ENCODE results near the gene GBP2. TPM values are rescaled to one million over a fixed set of nuclear protein-coding genes. Genes with fewer than 3 reads are reported as not detected.

The GBP2 gene
- total RNA-seq, 4 donors from 2014 or later = 62.2 to 87.3 (median 72.5) TPM

GRCh38 chr1:89102021-89102420, 23.9 kb downstream of the GBP2 start:
- DNase-seq (ENCODE audit: low spot score in 2 of 2) = no peak
- no peak overlapping the region for H3K27ac ChIP-seq
- H3K9me3 ChIP-seq = peaks cover 2% of the 10 kb centered on the region
- H3K27me3 ChIP-seq = no peaks in the 10 kb centered on the region
- no peak overlapping the region for H3K4me3 ChIP-seq
- no peak for TF ChIP-seq EP300 (IDR thresholded peaks at IDR 0.05)
- H3K36me3 ChIP-seq = peaks cover 25% of the 10 kb centered on the region
- no peaks in the 10 kb centered on the region for H3K4me1 ChIP-seq

GRCh38 chr1:89100412-89100811, 25.5 kb downstream of the GBP2 start:
- no peak for TF ChIP-seq POLR2A (IDR thresholded peaks at IDR 0.05)
- TF ChIP-seq CTCF (IDR thresholded peaks at IDR 0.05) = no peak
- no peak for TF ChIP-seq EP300 (IDR thresholded peaks at IDR 0.05)
- no peak for TF ChIP-seq POLR2AphosphoS5 (IDR thresholded peaks at IDR 0.05)
- Histone ChIP-seq H3K36me3 (peaks cover 12% of the 10 kb centered on the region), H3K27ac (no peak overlapping the region), H3K27me3 (no peaks in the 10 kb centered on the region), H3K9me3 (peaks cover 2% of the 10 kb centered on the region), H3K4me1 (no peaks in the 10 kb centered on the region), H3K4me3 (no peak overlapping the region)
- no peak for DNase-seq (ENCODE audit: low spot score in 2 of 2)
- 85% methylated on average over 3 of the region's 3 CpGs for WGBS

- WGBS = 73% methylated on average over 3 of the region's 3 CpGs
- no peaks in the 10 kb centered on the region for H3K9me3 ChIP-seq
- H3K27ac ChIP-seq = no peak overlapping the region
- DNase-seq (ENCODE audit: low spot score in 2 of 2) = no peak
- no peak for TF ChIP-seq CTCF (IDR thresholded peaks at IDR 0.05)
- no peak for TF ChIP-seq POLR2AphosphoS5 (IDR thresholded peaks at IDR 0.05)
- TF ChIP-seq POLR2A (IDR thresholded peaks at IDR 0.05) = no peak
- TF ChIP-seq EP300 (IDR thresholded peaks at IDR 0.05) = no peak
- no peaks in the 10 kb centered on the region for H3K27me3 ChIP-seq
- H3K36me3 ChIP-seq = no peaks in the 10 kb centered on the region
- no peak overlapping the region for H3K4me3 ChIP-seq
- H3K4me1 ChIP-seq = no peaks in the 10 kb centered on the region
These were observed 27.1 kb downstream of the GBP2 start for GRCh38 chr1:89098857-89099256.

- Histone ChIP-seq H3K27me3 (no peaks in the 10 kb centered on the region), H3K4me1 (no peaks in the 10 kb centered on the region), H3K4me3 (no peak overlapping the region), H3K27ac (no peak overlapping the region), H3K9me3 (no peaks in the 10 kb centered on the region), H3K36me3 (no peaks in the 10 kb centered on the region)
- TF ChIP-seq POLR2A (IDR thresholded peaks at IDR 0.05) (no peak), CTCF (IDR thresholded peaks at IDR 0.05) (no peak), EP300 (IDR thresholded peaks at IDR 0.05) (no peak), POLR2AphosphoS5 (IDR thresholded peaks at IDR 0.05) (no peak)
- WGBS = 95% methylated on average over 2 of the region's 2 CpGs
- no peak for DNase-seq (ENCODE audit: low spot score in 2 of 2)
These were observed 30.2 kb downstream of the GBP2 start for GRCh38 chr1:89095737-89096136.

DNA sequence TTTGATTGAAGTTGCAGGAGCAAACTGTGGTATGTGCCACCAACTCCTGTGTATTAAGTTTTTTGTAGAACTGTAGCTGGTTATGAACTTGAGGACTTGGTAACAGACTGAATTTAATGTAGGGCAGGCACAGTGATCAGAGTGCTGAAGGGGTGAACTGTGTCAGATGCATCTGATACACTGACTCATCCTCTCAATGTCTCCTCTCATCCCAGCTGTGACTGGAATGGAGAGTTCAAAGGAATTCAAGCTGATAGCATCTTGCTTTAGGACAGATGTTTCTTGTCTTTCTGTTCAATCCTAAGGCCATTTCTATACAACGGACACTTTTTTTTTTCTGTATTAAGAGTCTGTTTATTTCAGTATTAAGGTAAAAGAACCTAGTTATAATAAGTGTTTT, 36.0 kb downstream of the GBP2 start:
- 35% methylated on average over 1 of the region's 1 CpG for WGBS
- no peak for DNase-seq (ENCODE audit: low spot score in 2 of 2)

More for the DNA sequence above, 36.0 kb downstream of the GBP2 start:
- TF ChIP-seq POLR2A (IDR thresholded peaks at IDR 0.05) (no peak), POLR2AphosphoS5 (IDR thresholded peaks at IDR 0.05) (no peak), CTCF (IDR thresholded peaks at IDR 0.05) (no peak), EP300 (IDR thresholded peaks at IDR 0.05) (no peak)
- H3K4me1 ChIP-seq = no peaks in the 10 kb centered on the region
- no peak overlapping the region for H3K4me3 ChIP-seq
- H3K27ac ChIP-seq = no peak overlapping the region
- no peaks in the 10 kb centered on the region for H3K9me3 ChIP-seq
- no peaks in the 10 kb centered on the region for H3K36me3 ChIP-seq
- H3K27me3 ChIP-seq = no peaks in the 10 kb centered on the region

Data from suprapubic skin (tissue), 4 donors.